Stimulated activated CD4-positive, alpha-beta T cell treated with anti-CD3 and anti-CD28 coated beads, Interleukin-12 subunit alpha, Interleukin-12 subunit beta, amount 100 ng/mL, for 4 hours (primary cell): Measurements from ENCODE around the gene OR5D18.
"Not testable (repeated sequence)": the region's sequence is repeated elsewhere in the genome, so short reads cannot be mapped to it uniquely, and the experiment has no call there.

Source experiments
- DNase-seq: peaks from one replicate; pipeline ENCODE4 v3.0.0-alpha.2; 2020

Gene OR5D18

GRCh38 chr11:55819330-55819729 is at the start of gene OR5D18:
TSS of gene OR5D18 (plus strand) at chr11:55819630. CDS start at chr11:55819630, 0 bp downstream.
- no peak for DNase-seq

GRCh38 chr11:55773138-55773537 is 46.3 kb upstream of the OR5D18 start, which contains the start of gene OR5D13:
TSS of gene OR5D13 (plus strand) at chr11:55773438. CDS start at chr11:55773438, 0 bp downstream.
- no peak for DNase-seq

GRCh38 chr11:55791606-55792005 is 27.8 kb upstream of the OR5D18 start:
- DNase-seq, result no peak

GRCh38 chr11:55793321-55793720 is 26.1 kb upstream of the OR5D18 start:
- DNase-seq, result no peak

- no peak for DNase-seq
Observed at GRCh38 chr11:55795256-55795655, 24.2 kb upstream of the OR5D18 start, which contains the start of gene OR5D14. TSS of gene OR5D14 (plus strand) at chr11:55795556. CDS start at chr11:55795556, 0 bp downstream.

GRCh38 chr11:55806248-55806647 is 13.2 kb upstream of the OR5D18 start:
- no peak for DNase-seq

GRCh38 chr11:55811067-55811466 is 8.4 kb upstream of the OR5D18 start, which contains the start of gene OR5L1:
TSS of gene OR5L1 (plus strand) at chr11:55811367. CDS start at chr11:55811467, 100 bp downstream.
- no peak for DNase-seq

GRCh38 chr11:55826919-55827318 is 7.5 kb downstream of the OR5D18 start, which contains the start of gene OR5L2:
TSS of gene OR5L2 (plus strand) at chr11:55827219. CDS start at chr11:55827219, 0 bp downstream.
- DNase-seq, result no peak

- DNase-seq, result no peak
Observed at GRCh38 chr11:55838452-55838851, 19.0 kb downstream of the OR5D18 start, which contains the start of gene OR5D16. TSS of gene OR5D16 (plus strand) at chr11:55838752. CDS start at chr11:55838752, 0 bp downstream.

GRCh38 chr11:55847453-55847852 is 28.0 kb downstream of the OR5D18 start:
- DNase-seq, result no peak

GRCh38 chr11:55849037-55849436 is 29.6 kb downstream of the OR5D18 start:
- no peak for DNase-seq

- DNase-seq, result no peak
Observed at GRCh38 chr11:55852141-55852540, 32.7 kb downstream of the OR5D18 start.

- no peak for DNase-seq
Observed at GRCh38 chr11:55854704-55855103, 35.3 kb downstream of the OR5D18 start.

GRCh38 chr11:55867354-55867753 is 47.9 kb downstream of the OR5D18 start:
- not testable (repeated sequence) for DNase-seq
